WTC11 (cell line): Measurements from ENCODE around the gene MTOR.

Experiments
- CTCF ChIP-seq: fragments of 200-600 bp; IDR thresholded peaks from 2 replicates; pipeline ENCODE4 v1.8.0; 2022; ENCODE audit warnings: antibody characterized with exemption
- FOXP4 ChIP-seq: sonication (generic); formaldehyde crosslinking; IDR thresholded peaks from 2 replicates; pipeline ENCODE4 v1.8.0; 2022; ENCODE audit warnings: mild to moderate bottlenecking, missing genetic modification reagents
- PRRX2 ChIP-seq: fragments of 250-450 bp; sonication (Bioruptor Pico); IDR thresholded peaks from 2 replicates; pipeline ENCODE4 v1.8.0; 2021; ENCODE audit warnings: mild to moderate bottlenecking
- USF2 ChIP-seq: sonication (generic); formaldehyde crosslinking; IDR thresholded peaks from 2 replicates; pipeline ENCODE4 v1.8.1; 2023; ENCODE audit warnings: mild to moderate bottlenecking, missing genetic modification reagents, moderate library complexity
- ZNF138 ChIP-seq: sonication (generic); formaldehyde crosslinking; conservative IDR thresholded peaks from 2 replicates; pipeline ENCODE4 v1.8.1; 2022; ENCODE audit warnings: mild to moderate bottlenecking, moderate library complexity, missing genetic modification reagents

GRCh38 chr1:11169202-11169601, 93.1 kb downstream of the MTOR start:
- TF ChIP-seq FOXP4 (CRISPR knock-in tag) (no peak), USF2 (CRISPR knock-in tag) (no peak), CTCF (no peak), ZNF138 (CRISPR knock-in tag) (no peak), PRRX2 (CRISPR knock-in tag) (no peak)
